Amygdala (tissue), 56 donors: ENCODE data around the gene AMDHD2.

Experiments used
- DNase-seq, 56 donors: peaks; one replicate each; lab custom pipeline; 2025; lab: John Stamatoyannopoulos, UW

AMDHD2 gene

DNA sequence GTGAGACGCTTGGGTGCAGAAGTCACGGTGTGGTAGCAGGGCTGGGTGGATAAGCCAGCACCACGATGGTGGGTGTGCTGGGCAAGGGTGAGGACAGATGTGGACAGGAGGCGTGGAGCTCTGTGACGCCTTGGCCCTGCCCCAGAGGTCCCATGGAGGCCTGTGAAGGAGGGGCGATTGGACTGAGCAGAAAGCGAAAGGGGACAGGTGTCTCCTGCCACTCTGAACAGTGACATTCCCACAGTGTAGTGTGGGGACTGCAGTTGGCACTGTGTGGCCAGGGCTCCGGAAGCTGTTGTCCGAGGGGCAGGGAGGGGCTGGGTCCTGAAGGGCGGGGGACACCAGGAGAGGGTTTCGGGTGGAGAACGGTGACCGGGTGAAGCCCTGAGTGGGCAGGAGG lies 37.9 kb upstream of the AMDHD2 start:
- no peak for DNase-seq

DNA sequence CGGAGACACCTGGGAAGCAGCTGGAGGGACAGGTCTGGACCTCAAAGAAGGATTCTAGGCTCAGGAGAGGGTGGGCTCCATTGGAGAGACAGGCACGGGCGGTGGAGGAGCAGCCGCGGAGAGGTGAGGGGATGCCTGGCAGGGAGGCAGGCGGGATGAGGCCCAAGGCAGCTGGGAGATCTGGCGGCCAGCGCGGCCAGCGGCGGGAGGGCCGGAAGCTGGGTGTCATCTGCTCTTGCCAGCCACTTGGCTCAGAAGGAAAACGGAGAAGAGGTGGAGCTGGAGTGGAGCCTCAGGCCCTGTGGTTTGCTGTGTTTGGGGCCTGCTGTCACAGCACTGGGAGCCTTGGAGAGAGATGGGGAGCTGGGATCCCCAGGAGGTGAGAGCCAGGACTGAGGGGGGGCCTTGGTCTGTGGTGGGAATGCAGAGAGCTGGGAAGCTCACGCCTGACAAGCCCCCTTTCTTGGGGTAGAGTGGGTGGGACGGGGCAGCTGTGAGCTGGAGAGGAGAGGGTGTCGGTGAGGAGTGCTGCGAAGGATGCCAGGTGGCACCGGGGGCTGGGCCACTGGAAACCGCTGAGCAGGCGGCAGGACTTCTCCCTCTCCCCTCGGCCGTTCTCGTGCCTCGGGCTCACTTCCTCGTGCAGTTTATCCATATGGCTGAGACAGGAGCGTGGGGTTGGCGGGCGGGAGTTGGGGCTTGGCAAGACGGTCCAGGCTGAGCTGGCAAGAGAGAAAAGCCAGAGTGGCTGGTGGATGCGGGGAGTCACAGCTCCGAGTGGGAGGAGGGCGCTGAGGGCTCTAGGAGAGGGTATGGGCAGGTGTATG lies 37.2 kb upstream of the AMDHD2 start:
- DNase-seq = peak in 41 of 56 donors; percentile 22 to 77 (median 48)

DNA sequence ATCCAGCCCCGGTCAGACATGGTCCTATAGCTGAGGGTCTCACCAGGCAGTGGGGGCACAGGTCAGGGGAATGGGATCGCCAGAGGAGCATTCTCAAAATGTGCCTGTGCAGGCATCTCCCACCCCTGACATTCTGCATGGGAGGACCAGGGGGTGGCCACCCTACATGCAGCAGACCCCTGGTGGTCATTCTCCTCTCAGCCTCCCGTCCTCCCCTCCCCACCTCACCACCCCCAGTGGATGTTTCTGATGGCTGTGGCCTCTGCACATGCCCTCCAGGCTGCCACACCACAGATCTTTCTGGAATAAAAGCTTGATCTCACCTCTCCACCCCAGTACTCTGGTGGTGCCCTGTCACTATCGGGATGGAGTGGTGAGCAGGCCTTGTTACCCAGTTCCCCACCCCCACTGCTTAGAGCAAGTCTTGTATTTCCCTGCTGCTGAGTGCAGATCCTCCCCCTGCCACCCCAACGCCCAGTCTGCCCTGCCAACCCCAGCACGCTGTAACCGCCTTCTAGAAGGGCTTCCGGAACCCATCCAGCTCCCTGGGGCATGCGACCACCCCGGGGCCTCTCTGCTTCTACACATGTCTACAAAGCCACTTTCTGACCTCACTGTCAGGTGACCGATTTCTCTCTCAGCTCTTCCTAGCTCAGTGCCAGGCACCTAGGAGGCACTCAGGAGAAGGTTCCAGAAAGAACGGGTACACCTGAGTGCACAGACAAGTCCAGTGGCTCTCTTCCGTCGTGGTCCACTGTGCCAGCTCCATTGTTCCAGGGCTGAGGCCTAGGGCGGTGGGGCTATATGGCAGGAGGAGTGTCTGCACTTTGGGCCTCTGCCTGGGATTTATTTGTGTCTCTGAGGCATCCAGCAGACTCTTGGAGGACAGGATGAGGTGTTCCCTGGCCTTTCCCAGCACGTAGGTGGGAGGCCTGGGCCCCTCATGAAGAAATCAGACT lies 36.0 kb upstream of the AMDHD2 start:
- no peak for DNase-seq

DNA sequence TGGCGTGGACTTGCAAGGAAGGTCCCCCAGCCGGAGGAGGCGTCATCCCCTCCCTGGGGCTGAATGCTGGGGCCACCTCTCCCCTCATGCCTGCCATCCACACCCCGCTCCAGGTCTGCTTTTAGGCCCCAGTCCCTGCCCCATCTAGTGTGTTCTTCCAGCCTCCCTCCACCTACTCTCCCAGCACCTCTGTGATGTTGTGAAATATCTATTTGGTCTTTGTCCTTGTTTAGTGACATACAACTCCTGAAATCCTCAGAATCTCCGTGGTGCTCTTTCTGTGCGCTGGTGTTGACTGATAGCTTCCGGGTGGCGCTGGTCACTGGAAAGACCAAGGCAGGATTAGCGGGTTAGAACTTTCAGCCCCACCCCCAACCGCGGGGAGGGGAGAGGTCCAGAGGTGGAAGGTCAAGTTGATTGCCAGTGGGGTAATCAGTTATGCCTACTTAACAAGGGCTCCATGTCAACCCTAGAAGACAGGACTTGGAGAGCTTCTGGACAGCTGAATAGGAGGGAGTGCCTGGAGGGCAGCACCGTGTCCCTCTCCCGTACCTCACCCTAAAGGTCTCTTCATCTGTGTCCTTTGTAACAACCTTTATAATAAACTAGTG lies 35.2 kb upstream of the AMDHD2 start:
- no peak for DNase-seq

DNA sequence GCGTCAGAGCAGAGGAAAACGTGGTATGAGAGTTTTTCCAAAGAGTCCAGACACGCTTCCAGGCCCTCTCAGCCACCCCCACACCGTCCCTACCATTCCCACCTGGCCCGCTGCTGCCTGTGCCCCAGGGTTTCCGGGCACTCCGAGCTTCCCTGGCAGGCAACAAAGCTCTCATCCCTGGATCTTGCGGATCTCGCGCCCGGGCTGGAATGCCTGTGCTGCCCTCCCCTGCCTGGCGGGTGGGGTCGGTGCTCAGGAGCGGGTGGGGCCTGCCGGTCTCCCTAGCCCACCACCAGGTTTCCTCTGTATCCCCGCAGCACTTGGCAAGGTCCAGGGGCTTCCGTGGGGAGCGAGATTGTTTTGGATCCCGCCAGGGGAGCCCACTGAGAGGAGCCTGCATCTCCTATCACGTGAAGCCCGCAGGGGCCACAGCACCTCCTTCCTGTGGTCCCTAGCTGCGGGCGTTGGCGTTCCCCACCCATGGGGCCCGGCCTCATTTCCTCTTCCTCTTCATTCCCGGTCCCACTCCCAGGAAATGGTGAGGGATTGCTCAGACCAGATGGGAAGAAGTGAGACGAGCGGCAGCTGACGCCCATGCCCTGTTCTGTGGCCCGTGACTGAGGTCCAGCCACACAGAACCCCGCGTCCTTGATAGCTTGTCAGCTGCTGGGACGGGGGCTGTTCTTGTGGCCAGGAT lies 34.2 kb upstream of the AMDHD2 start:
- DNase-seq = no peak

DNA sequence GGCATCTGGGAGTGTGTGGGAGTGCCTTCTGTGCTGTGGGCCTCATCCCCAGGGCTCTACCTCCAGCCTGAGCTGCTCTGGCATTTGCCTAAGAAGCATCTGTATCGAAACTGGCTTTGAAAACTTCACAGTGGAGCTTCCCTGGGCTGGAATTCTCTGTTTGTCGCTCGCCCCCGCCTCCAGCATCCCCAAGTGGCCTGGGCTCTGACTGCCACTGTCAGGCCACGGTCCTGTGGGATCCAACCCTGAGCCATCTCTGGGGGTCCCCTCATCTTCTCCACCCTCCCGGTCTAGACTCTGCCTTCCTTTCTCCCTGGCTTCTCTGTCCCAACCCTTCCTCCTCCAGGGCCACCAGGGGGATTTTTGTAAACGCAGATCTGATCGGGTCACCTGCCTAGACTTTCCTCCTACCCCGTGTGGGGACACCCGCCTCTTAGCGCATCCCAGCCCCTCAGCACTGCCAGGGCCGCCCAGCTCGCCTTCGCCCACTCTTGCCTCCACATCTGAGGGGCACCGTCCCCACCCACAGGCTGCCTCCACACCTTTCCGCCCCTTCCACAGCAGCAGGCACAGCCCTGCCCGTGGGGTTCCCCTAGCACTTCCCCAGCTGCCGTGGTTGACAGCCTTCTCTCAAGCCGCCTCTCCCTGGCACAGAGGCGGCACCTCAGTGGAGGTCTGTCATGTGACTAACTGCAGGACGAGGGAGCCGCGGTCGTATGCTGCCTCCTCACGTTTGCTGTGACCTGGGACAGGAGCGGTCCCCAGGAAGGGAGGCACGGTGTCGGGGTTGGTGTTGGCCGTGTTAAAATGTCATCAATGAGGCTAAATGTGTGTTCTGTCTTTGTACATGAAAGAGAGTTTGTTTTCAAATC lies 33.3 kb upstream of the AMDHD2 start:
- peak in 24 of 56 donors; percentile 13 to 65 (median 36) for DNase-seq

DNA sequence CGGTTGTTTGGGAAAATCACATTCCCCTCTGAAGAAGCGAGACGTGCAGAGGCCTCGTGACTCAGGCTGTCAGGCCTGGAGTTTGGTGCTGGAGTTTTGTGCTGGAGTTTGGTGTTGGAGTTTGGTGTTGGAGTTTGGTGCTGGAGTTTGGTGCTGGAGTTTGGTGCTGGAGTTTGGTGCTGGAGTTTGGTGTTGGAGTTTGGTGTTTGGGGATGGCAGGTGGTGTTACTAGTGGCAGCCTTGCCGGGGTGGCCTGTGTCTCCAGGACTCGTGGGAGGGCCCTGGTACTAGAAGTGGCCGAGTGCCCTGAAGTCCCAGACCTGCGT lies 32.7 kb upstream of the AMDHD2 start:
- DNase-seq = peak in 1 of 56 donors; percentile 65

DNA sequence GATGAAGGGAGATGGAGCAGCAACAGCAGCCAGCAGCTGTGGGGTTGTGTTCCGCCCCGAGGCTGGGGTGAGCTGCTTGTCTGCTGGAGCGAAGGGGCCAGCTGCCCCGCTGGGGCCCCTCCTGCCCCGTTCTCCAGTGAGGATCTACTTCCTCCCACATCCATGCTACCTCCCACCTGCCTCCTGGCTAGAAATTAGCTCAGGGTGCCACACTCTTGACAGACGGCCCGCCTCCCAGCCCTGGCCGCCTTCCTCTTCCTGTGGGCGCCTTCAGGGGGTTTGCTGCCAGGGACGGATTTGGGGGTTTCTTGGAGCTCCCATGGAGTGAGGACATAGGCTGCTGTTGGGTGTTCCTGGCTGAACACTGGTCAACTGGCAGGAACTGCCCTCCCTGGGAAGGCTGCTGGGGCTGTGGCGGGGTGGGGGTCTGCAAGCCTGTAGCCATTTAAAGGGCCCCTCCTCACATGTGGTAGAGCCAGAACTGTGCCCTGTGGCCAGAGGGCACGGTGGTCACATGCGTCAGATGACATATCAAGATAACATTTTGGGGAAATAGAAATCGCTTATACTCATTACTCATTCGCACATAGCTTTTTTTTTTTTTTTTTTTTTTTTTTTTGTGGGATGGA lies 32.2 kb upstream of the AMDHD2 start:
- DNase-seq = no peak

DNA sequence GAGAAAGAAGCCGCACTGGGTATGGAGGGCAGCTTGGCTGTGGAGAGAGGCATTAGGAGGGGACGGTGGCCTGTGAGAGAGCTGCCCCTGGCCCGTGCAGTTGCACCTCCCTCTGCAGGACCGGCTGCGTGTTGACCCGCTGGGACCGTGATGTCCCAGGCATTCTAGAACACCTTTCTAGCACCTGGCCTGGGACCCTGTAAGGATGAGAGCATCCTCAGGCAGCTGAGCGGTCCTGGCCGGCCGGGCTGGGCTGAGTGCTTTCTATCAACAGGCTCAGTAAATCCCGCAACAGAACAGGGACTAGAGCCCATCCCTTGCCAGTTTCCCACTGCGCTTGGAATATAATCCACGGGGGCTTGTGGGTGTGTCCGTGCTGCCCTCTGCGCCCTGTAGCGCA lies 30.6 kb upstream of the AMDHD2 start:
- DNase-seq = no peak

DNA sequence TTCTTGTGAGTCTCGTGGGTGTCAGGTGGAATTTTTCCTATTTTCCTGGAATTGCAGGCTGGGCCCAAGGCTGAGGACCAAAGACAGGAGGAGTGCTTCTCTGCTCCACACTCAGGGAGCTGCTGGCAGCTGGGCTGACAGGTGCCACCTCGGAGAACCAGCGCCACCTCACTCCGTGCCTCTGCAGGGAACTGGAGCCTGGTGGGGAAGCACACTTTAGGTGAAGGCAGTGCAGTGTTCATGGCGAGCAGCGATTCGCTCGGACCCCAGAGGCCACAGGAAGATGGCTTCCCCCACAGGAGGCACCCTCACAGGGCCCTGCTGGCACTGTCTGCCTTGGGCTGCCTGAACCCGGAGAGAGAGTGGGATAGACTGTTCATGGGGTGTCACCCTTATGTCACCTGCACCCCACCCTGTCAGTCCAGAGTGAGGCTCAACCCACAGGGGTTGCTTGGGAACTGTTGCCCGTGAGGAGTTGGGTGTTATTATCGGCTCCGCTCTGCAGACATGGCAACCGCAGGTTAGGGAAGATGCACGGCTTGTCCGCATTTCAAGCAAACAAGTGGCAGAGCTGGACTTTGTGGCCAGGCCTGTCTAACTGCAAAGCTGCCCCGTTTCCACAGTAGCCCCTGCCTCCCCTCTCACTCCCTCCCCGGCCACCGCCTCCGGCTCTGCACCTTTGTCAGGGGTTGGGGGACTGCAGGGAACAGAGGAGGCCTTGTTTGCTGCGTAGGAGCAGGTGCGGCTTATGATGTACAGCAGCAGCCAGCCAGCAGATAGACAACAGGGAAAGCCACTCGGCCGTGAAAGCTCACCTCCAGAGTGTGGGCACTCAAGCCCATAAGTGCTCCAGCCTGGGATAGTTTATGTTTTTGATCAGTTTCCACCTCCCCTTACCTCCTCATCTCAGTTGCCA lies 29.7 kb upstream of the AMDHD2 start:
- DNase-seq = no peak

DNA sequence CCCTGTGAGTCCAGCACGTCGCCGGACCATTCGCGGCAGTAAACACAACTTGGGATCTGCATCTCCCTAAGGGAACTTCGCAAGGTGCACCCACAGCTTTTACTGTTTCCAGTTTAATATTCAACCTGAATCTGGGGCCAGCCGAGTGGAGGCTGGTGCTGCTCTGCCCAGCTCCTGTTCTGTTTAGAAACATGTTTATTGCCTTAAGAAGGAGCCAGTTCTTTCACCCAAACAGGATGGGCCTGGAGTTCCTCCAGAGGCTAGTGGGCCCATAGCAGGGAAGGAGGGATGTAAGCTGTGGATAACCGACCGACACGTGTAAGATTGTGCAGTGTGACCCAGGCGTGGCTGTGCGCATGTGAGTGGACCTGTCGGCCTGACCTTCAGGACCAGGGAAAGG lies 27.9 kb upstream of the AMDHD2 start:
- no peak for DNase-seq

DNA sequence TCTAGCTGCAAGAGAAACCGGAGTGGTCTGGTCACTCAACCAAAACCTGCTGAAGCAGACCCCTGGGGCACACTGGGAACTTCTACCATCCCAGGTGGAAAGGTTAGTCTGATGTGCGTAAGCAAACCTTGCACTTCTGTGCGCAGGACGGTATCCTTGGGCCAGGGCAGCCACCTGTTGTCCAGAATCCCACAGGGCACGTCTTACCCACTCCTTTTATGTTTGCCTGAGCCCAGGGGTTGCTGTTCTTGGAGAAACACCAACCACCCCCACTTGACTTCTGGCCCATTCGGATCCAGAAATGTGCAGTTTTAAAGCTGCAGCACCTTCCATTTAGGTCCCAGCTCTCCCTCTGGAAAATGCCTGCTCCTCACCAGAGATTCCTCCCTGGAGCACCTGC lies 26.6 kb upstream of the AMDHD2 start:
- DNase-seq = no peak

DNA sequence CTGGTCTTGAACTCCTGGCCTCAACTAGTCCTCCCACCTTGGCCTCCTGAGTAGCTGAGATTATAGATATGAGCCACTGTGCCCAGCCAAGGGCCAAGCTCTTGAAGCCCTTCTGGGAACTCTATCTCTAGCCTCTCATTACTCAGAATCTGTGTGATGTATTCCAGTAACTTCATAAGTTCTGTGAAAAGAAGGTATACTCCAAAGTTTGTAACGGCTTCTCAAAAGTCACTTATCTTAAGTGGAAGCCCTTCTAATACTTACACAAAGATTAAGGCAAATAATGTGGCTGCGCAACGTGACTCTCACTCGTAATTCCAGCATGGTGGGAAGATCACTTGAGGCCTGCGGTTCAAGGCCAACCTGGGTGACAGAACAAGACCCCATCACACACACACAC lies 25.6 kb upstream of the AMDHD2 start:
- DNase-seq = no peak

DNA sequence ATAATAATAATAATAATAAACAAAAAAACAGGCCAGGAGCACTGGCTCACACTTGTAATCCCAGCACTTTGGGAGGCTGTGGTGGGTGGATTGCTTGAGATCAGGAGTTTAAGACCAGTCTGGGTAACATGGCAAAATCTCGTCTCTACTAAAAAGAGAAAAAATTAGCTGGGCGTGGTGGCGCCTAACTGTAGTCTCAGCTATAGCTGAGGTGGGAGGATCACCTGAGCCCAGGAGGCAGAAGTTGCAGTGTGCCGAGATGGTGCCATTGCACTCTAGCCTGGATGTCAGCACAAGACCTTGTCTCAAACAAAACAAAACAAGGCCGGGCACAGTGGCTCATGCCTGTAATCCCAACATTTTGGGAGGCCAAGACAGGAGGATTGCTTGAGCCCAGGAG lies 25.1 kb upstream of the AMDHD2 start:
- DNase-seq = no peak

DNA sequence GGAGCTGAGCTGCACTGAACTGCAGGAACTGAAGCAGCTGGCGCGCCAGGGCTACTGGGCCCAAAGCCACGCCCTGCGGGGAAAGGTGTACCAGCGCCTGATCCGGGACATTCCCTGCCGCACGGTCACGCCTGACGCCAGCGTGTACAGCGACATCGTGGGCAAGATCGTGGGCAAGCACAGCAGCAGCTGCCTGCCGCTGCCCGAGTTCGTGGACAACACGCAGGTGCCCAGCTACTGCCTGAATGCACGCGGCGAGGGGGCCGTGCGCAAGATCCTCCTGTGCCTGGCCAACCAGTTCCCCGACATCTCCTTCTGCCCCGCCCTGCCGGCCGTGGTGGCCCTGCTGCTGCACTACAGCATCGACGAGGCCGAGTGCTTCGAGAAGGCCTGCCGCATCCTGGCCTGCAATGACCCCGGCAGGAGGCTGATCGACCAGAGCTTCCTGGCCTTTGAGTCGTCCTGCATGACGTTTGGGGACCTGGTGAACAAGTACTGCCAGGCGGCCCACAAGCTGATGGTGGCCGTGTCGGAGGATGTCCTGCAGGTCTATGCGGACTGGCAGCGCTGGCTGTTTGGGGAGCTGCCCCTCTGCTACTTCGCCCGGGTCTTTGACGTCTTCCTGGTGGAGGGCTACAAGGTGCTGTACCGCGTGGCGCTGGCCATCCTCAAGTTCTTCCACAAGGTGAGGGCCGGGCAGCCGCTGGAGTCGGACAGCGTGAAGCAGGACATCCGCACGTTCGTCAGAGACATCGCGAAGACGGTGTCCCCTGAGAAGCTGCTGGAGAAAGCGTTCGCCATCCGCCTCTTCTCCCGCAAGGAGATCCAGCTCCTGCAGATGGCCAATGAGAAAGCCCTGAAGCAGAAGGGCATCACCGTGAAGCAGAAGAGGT lies 23.7 kb upstream of the AMDHD2 start:
- no peak for DNase-seq

DNA sequence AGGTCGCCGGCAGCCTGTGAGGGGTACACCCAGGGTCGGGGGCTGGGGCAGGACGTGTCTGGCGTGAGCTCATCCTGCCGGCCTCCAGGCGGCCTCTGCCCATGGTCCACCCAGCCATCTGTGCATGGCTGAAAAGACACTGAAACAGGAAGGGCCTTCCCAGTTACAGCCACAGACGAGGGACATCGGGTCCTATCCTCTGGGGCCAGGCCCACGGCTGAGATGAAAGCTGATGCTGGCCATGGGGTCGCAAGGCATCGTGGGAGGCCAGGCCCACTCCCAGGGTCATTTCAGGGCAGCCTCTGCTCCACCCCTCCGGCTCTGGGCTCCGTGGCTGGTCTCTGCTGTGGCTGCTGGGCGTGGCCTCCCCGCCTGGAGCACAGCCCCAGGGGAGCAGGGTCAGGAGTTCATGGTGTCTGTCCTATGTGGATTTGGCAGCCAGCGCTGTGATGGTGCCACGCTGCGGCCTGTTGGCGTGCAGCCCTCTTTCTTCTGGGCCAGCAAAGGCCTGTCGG lies 23.0 kb upstream of the AMDHD2 start:
- DNase-seq = peak in 1 of 56 donors; percentile 32
